ENCODE measurements around the gene IGFBP3. TPM values are rescaled to one million over a fixed set of nuclear protein-coding genes. Genes with fewer than 3 reads are reported as not detected.

The IGFBP3 gene
- total RNA-seq, 1 experiment from 2014 or later: 4.1 TPM

DNA sequence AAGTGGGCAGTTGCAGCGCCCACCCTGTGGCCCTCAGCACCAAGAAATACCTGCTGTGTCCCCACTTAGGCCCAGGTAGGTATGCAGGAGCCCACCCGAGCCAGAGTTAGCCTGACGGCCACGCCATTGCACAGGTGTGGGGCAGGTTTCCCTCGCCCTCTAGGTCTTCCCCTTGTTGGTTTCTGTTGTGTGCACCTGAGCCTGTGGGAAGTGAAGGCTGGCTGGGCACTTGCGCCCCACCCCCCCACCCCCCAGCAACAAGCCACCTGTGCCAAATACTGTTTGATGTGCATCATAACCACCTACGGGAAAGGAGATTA lies 48.1 kb downstream of the IGFBP3 start, which contains the start of gene CCDC201:
CCDC201 (minus strand) TSS at position 48 of the 320 bp plus-strand sequence. CDS start 75 bp downstream, outside the sequence.
- peaks cover 0 to 17% of the 10 kb centered on the region in 2 experiments; a peak in 2 of 4 replicates for H3K4me1 ChIP-seq (ENCODE audit: control insufficient read depth in 1 of 2, insufficient read depth in 2 of 2, low read length in 2 of 2)
- H2AFZ ChIP-seq (ENCODE audit: low read depth, low read length, poor library complexity, severe bottlenecking): peak within 1 kb of the TSS; percentile 29
- DNase-seq (ENCODE audit: low read depth, low spot score): no peak
- H3K36me3 ChIP-seq (ENCODE audit: control insufficient read depth in 1 of 2, insufficient read depth in 2 of 2, low read length in 2 of 2): no peaks in the 10 kb centered on the region
- no peaks in the 10 kb centered on the region for H3K79me2 ChIP-seq (ENCODE audit: insufficient read depth, low read length)
- ChIA-PET RAD21 (ENCODE audit: low non-redundant PET in 1 of 2, low total read pairs in 2 of 2, uncharacterized antibody in 2 of 2, unreplicated experiment in 2 of 2) (no interaction called here), CTCF (no interaction called here), POLR2A (no interaction called here)
- H3K9ac ChIP-seq (ENCODE audit: low read length): no peak within 1 kb of the TSS
- no peaks in the 10 kb centered on the region for H3K27me3 ChIP-seq (ENCODE audit: insufficient read depth, low read length)
- H3K27ac ChIP-seq (ENCODE audit: low read depth, low read length): no peak within 1 kb of the TSS; the same call in 1 of the 2 replicates
- H3K4me2 ChIP-seq (ENCODE audit: low read length): no peak within 1 kb of the TSS
- intact Hi-C loops (cut with micrococcal nuclease): loop anchor here (5.0 kb wide), 1 partner anchor 1309 kb away; no protein-coding TSS in a partner anchor
- no peak for TF ChIP-seq SIN3A (IDR thresholded peaks at IDR 0.05; ENCODE audit: low read depth)
- no peak for TF ChIP-seq SRF (IDR thresholded peaks at IDR 0.05; ENCODE audit: low read depth)
- no peak for TF ChIP-seq POLR2AphosphoS5 (IDR thresholded peaks at IDR 0.05; ENCODE audit: low read depth, low read length)
- TF ChIP-seq, protein P1, sequence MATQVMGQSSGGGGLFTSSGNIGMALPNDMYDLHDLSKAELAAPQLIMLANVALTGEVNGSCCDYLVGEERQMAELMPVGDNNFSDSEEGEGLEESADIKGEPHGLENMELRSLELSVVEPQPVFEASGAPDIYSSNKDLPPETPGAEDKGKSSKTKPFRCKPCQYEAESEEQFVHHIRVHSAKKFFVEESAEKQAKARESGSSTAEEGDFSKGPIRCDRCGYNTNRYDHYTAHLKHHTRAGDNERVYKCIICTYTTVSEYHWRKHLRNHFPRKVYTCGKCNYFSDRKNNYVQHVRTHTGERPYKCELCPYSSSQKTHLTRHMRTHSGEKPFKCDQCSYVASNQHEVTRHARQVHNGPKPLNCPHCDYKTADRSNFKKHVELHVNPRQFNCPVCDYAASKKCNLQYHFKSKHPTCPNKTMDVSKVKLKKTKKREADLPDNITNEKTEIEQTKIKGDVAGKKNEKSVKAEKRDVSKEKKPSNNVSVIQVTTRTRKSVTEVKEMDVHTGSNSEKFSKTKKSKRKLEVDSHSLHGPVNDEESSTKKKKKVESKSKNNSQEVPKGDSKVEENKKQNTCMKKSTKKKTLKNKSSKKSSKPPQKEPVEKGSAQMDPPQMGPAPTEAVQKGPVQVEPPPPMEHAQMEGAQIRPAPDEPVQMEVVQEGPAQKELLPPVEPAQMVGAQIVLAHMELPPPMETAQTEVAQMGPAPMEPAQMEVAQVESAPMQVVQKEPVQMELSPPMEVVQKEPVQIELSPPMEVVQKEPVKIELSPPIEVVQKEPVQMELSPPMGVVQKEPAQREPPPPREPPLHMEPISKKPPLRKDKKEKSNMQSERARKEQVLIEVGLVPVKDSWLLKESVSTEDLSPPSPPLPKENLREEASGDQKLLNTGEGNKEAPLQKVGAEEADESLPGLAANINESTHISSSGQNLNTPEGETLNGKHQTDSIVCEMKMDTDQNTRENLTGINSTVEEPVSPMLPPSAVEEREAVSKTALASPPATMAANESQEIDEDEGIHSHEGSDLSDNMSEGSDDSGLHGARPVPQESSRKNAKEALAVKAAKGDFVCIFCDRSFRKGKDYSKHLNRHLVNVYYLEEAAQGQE (IDR thresholded peaks at IDR 0.05; ENCODE audit: low read depth): no peak
- no peak for ATAC-seq
- H4K20me1 ChIP-seq (ENCODE audit: insufficient read depth): no peaks in the 10 kb centered on the region
- no TSS peak for BruUV-seq (replicated peaks)
- H3K4me3 ChIP-seq (replicated peaks in 1 of 2; ENCODE audit: low read depth in 1 of 2, low read length in 2 of 2): no peak within 1 kb of the TSS
- H3K9me2 ChIP-seq (ENCODE audit: insufficient read depth): no peaks in the 10 kb centered on the region
- no peaks in the 10 kb centered on the region for H3K9me3 ChIP-seq (ENCODE audit: control insufficient read depth in 1 of 2, insufficient read depth in 1 of 2, low read depth in 1 of 2, low read length in 2 of 2)

Measured in HCT116 (cell line).